Thyroid gland (tissue), 4 donors: ENCODE results near the gene GALNT18.

Experiments
- CTCF ChIP-seq, 6 experiments: fragments of 200-600 bp in 3 of 6; fragments of 450-650 bp in 3 of 6; sonication (generic) in 3 of 6; IDR thresholded peaks; one replicate each; pipeline ENCODE4 v1.5.1; 2016 to 2019; ENCODE audit warnings: antibody characterized with exemption in 6 of 6, mild to moderate bottlenecking in 2 of 6, inconsistent platforms in 1 of 6, moderate library complexity in 1 of 6
- POLR2A ChIP-seq, 2 donors: fragments of 450-650 bp; IDR thresholded peaks; one replicate each; pipeline ENCODE4 v1.6.1; 2017; ENCODE audit warnings: antibody characterized with exemption in 2 of 2, mild to moderate bottlenecking in 2 of 2, moderate library complexity in 1 of 2

DNA sequence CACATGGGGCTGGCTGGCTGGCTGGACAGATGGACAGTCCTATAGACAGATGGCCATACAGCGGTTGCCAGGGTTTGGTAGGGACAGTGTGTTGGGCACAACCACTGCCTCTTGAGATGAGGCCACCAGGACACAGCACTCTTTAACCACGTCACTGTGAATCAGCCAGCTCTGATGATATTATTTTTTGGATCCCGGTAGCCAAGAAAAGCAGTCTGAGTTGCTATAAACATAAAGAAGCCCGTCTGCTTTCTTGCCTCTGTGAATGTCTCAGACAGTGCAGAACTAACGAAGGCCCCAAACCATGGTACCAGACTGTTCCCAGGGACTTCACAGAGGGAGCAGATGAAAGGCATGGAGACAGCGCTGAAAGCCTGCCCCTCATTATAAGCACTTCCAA, 152.9 kb downstream of the GALNT18 start:
- no peak for TF ChIP-seq CTCF (IDR thresholded peaks at IDR 0.05)
- no peak for TF ChIP-seq POLR2A (IDR thresholded peaks at IDR 0.05)
